Measurements from ENCODE around the gene RERE. TPM values are rescaled to one million over a fixed set of nuclear protein-coding genes. Genes with fewer than 3 reads are reported as not detected.

Gene RERE
- total RNA-seq, 2 donors from 2014 or later: 96.0 to 105 TPM

GRCh38 chr1:8586438-8586837 is 231.0 kb downstream of the RERE start:
- Histone ChIP-seq H3K4me1 (no peaks in the 10 kb centered on the region), H3K4me3 (no peak overlapping the region), H3K9me3 (no peaks in the 10 kb centered on the region), H3K27ac (no peak overlapping the region), H3K27me3 (no peaks in the 10 kb centered on the region), H3K36me3 (no peaks in the 10 kb centered on the region), H3K9ac (ENCODE audit: low read depth in 2 of 2, low read length in 2 of 2) (no peak overlapping the region)
- DNase-seq: no peak
- intact Hi-C loops (cut with DNase I): no loop called here
- no peak for TF ChIP-seq CTCF (IDR thresholded peaks at IDR 0.05)

- DNase-seq: no peak
- no peak for TF ChIP-seq CTCF (IDR thresholded peaks at IDR 0.05)
- no peak overlapping the region for H3K27ac ChIP-seq
Observed at GRCh38 chr1:8584316-8584715, 233.1 kb downstream of the RERE start.

DNA sequence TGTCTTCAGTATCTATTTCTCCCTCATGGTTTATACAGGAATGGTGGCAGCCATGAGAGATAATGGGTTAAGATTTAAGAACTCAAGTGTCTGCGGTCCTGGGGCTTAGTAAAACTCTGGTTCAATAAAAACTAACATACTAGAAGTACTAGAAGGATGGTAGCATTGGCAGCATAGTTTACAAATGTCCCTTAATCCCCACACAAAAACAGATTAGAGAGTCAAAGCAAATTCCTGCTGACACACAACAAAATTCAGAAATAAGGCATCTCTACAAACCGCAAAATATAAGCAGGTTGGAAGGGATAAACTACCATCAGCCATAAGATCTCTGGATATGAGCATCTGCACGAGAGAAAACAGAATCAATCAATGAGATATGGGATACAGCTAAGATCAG is 234.4 kb downstream of the RERE start:
- H3K4me3 ChIP-seq: no peak overlapping the region
- no peaks in the 10 kb centered on the region for H3K36me3 ChIP-seq
- H3K9me3 ChIP-seq: no peaks in the 10 kb centered on the region
- no peaks in the 10 kb centered on the region for H3K4me1 ChIP-seq
- H3K27me3 ChIP-seq: no peaks in the 10 kb centered on the region
- H3K27ac ChIP-seq: no peak overlapping the region
- no peak for DNase-seq
- intact Hi-C loops (cut with DNase I): no loop called here
- TF ChIP-seq CTCF (IDR thresholded peaks at IDR 0.05): no peak
- H3K9ac ChIP-seq (ENCODE audit: low read depth in 2 of 2, low read length in 2 of 2): no peak overlapping the region

More at GRCh38 chr1:8584316-8584715, 233.1 kb downstream of the RERE start:
- no peak overlapping the region for H3K4me3 ChIP-seq
- no peaks in the 10 kb centered on the region for H3K36me3 ChIP-seq
- H3K4me1 ChIP-seq: no peaks in the 10 kb centered on the region
- intact Hi-C loops (cut with DNase I): no loop called here
- H3K9ac ChIP-seq (ENCODE audit: low read depth in 2 of 2, low read length in 2 of 2): no peak overlapping the region
- H3K27me3 ChIP-seq: no peaks in the 10 kb centered on the region
- H3K9me3 ChIP-seq: no peaks in the 10 kb centered on the region

DNA sequence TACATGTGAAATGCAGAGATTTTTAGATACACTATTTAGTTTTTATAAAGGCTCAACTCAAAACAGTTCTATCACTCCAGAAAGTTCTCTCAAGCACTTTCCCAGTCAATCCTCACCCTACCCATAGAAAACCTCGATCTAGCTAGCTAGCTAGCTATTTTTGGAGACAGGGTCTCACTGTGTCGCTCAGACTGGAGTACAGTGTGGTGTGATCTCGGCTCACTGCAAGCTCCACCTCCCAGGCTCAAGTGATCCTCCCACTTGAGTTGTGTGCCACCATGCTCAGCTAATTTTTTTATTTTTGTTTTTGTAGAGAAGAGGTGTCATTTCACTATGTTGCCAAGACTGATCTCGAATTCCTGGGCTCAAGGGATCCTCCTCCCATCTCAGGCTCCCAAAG is 236.9 kb downstream of the RERE start:
- Histone ChIP-seq H3K9ac (ENCODE audit: low read depth in 2 of 2, low read length in 2 of 2) (no peak overlapping the region), H3K4me1 (no peaks in the 10 kb centered on the region), H3K36me3 (no peaks in the 10 kb centered on the region), H3K9me3 (no peaks in the 10 kb centered on the region), H3K27me3 (no peaks in the 10 kb centered on the region), H3K27ac (no peak overlapping the region), H3K4me3 (no peak overlapping the region)
- TF ChIP-seq CTCF (IDR thresholded peaks at IDR 0.05): no peak
- DNase-seq: no peak
- intact Hi-C loops (cut with DNase I): no loop called here

DNA sequence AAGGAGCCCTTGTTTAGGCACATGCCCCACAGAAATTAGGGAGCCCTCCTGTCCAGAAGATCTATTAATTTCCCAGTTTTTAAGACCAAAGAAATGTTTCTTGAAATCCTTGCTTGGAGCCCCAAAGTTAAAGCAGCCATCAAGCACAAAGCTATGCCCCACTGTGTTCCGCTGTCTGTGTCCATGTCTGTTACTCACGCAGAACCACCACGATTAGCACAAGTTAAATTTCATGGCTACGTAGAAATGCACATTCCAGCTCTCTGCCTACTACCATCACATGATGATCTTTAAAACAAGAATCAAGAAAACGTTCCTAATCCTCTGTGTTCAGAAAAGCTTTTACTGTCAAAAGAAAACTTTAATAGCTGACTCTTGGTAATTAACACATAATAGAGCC is 238.5 kb downstream of the RERE start:
- Histone ChIP-seq H3K27me3 (no peaks in the 10 kb centered on the region), H3K9ac (ENCODE audit: low read depth in 2 of 2, low read length in 2 of 2) (no peak overlapping the region), H3K36me3 (no peaks in the 10 kb centered on the region), H3K4me1 (no peaks in the 10 kb centered on the region), H3K4me3 (no peak overlapping the region), H3K9me3 (no peaks in the 10 kb centered on the region), H3K27ac (no peak overlapping the region)
- TF ChIP-seq CTCF (IDR thresholded peaks at IDR 0.05): no peak
- intact Hi-C loops (cut with DNase I): no loop called here
- DNase-seq: no peak
